ENCODE results near the gene ADAP1. TPM values are rescaled to one million over a fixed set of nuclear protein-coding genes. Genes with fewer than 3 reads are reported as not detected.
A peak's percentile ranks its signal among the peaks of the same experiment; 100 is the strongest.

The ADAP1 gene
- total and polyA plus RNA-seq, 2 of the 8 experiments (the other 6 are each of a cell fraction or from before 2014, with no cell fraction given), result 5.8 to 6.1 TPM

DNA sequence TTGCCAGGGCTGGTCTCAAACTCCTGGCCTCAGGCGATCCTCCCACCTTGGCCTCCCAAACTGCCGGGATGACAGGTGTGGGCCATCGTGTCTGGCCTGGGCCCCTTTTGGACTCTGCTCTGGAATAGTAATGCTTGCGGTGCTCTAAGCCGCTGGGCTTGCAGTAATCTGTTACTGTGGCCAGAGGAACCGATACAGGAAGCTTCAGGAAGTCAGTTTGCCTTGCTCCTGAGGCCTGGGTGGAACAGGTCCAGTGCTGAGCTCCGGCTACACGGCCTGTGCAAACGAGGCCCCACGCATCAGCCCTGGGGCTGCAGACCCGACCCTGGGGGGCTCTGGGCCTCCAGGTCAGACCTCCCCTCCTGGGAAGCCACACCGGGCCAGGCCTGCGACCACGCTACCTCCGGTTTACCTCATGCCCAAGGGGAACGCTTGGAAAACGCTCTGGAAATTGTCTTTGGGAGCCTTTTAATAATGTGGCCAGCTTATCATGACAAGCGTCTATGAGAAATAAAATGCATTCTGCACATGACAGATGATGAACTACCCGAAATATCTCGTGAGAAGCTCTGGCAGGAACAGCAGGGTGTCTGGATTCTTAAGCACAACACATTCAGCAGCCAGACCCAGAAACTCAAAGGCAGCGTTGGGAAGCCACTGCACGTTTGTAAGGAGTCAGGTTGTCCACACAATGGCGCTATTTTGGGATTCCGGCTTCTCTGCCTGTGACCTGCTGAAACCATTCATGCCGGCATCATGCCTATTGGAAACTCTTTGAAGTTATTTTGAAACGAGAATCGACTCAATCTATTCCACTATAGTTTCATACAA is 10.1 kb upstream of the ADAP1 start (continued):
- no peak for TF ChIP-seq SIN3A (conservative IDR thresholded peaks at IDR 0.05 in 1 of 2, IDR thresholded peaks at IDR 0.05 in 1 of 2; ENCODE audit: low read depth in 1 of 2, low read length in 2 of 2)
- TF ChIP-seq MAFK (IDR thresholded peaks at IDR 0.05; ENCODE audit: low read depth, low read length), result no peak
- peak; percentile 31 to 41; a peak in 3 of 4 replicates for TF ChIP-seq RAD21 (IDR thresholded peaks at IDR 0.05 in 1 of 2, conservative IDR thresholded peaks at IDR 0.05 in 1 of 2; ENCODE audit: low read depth in 2 of 2, low read length in 2 of 2)
- no peak for TF ChIP-seq NANOG (IDR thresholded peaks at IDR 0.05; ENCODE audit: insufficient read depth, low read depth, low read length, poor library complexity, severe bottlenecking)
- no peak for TF ChIP-seq CBX8 (IDR thresholded peaks at IDR 0.05; ENCODE audit: borderline replicate concordance, low read depth, low read length)
- no peak for TF ChIP-seq ATF3 (IDR thresholded peaks at IDR 0.05; ENCODE audit: insufficient read depth, low read depth, low read length)
- TF ChIP-seq, protein P1, sequence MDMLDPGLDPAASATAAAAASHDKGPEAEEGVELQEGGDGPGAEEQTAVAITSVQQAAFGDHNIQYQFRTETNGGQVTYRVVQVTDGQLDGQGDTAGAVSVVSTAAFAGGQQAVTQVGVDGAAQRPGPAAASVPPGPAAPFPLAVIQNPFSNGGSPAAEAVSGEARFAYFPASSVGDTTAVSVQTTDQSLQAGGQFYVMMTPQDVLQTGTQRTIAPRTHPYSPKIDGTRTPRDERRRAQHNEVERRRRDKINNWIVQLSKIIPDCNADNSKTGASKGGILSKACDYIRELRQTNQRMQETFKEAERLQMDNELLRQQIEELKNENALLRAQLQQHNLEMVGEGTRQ (IDR thresholded peaks at IDR 0.05; ENCODE audit: low read length), result no peak
- TF ChIP-seq RFX5 (IDR thresholded peaks at IDR 0.05; ENCODE audit: borderline replicate concordance, low read depth, low read length), result no peak
- TF ChIP-seq SRF (IDR thresholded peaks at IDR 0.05; ENCODE audit: low read depth, low read length), result no peak
- TF ChIP-seq CBX5 (IDR thresholded peaks at IDR 0.05; ENCODE audit: low read depth, low read length), result no peak
- peak; percentile 69; the same call in 1 of the 2 replicates for TF ChIP-seq TEAD4 (IDR thresholded peaks at IDR 0.05; ENCODE audit: low read depth, low read length)
- no peak for TF ChIP-seq CREB1 (IDR thresholded peaks at IDR 0.05)
- no peak for TF ChIP-seq KDM5A (IDR thresholded peaks at IDR 0.05; ENCODE audit: low read length)
- no peak for TF ChIP-seq ZNF274 (IDR thresholded peaks at IDR 0.05; ENCODE audit: borderline replicate concordance, extremely low read depth, low read length)
- no peak for TF ChIP-seq RXRA (IDR thresholded peaks at IDR 0.05; ENCODE audit: insufficient read depth, low read depth, low read length)
- TF ChIP-seq KDM4A (IDR thresholded peaks at IDR 0.05; ENCODE audit: low read depth, low read length, severe bottlenecking), result no peak
- no peak for TF ChIP-seq TBP (IDR thresholded peaks at IDR 0.05; ENCODE audit: low read depth, low read length)
- no peak for TF ChIP-seq BCL11A (IDR thresholded peaks at IDR 0.05; ENCODE audit: low read depth in 2 of 2, low read length in 2 of 2)
- no peak for TF ChIP-seq EZH2 (IDR thresholded peaks at IDR 0.05; ENCODE audit: low read depth, low read length, severe bottlenecking)
- no peak for TF ChIP-seq RBBP5 (IDR thresholded peaks at IDR 0.05; ENCODE audit: borderline replicate concordance, low read depth, low read length)
